Jurkat, Clone E6-1 (cell line): Measurements from ENCODE around the gene WDR59. TPM values are rescaled to one million over a fixed set of nuclear protein-coding genes. Genes with fewer than 3 reads are reported as not detected.
"Not testable (repeated sequence)": the region's sequence is repeated elsewhere in the genome, so short reads cannot be mapped to it uniquely, and the experiment has no call there.

ENCODE experiments used
- DNase-seq: peaks from one replicate; pipeline ENCODE4 v3.0.0-alpha.2; 2011; ENCODE audit warnings: low read depth, low spot score
- H3K4me3 ChIP-seq: 2 replicates; pipeline ENCODE4 v1.5.1; 2011; ENCODE audit warnings: mild to moderate bottlenecking, low read length, control low read depth, moderate library complexity
- polyA plus RNA-seq: library from polyadenylated mRNA; unstranded; fragments of >200 nt; gene quantifications from one replicate; pipeline ENCODE4 v1.2.1, GENCODE V29; 2012; ENCODE audit warnings: missing spikeins; ENCODE audit not compliant: insufficient read length, insufficient read depth

WDR59 gene
- polyA plus RNA-seq = 97.9 TPM

GRCh38 chr16:74984529-74985296, at the start of gene WDR59:
TSS of gene WDR59 (minus strand) at chr16:74985123. CDS start at chr16:74985017, 106 bp downstream.
- peak within 1 kb of the TSS; percentile 96 for H3K4me3 ChIP-seq
- peak; percentile 99 for DNase-seq

- no peak for DNase-seq
- no peak overlapping the region for H3K4me3 ChIP-seq
These were observed 47.7 kb upstream of the WDR59 start for GRCh38 chr16:75032655-75033054.

GRCh38 chr16:75029854-75030253, 44.9 kb upstream of the WDR59 start:
- DNase-seq = no peak

GRCh38 chr16:75028544-75029135, 43.7 kb upstream of the WDR59 start:
- no peak for DNase-seq

More at GRCh38 chr16:75029854-75030253, 44.9 kb upstream of the WDR59 start:
- H3K4me3 ChIP-seq = no peak overlapping the region

GRCh38 chr16:75027520-75028300, 42.8 kb upstream of the WDR59 start:
- H3K4me3 ChIP-seq = no peak overlapping the region
- no peak for DNase-seq

More at GRCh38 chr16:75028544-75029135, 43.7 kb upstream of the WDR59 start:
- H3K4me3 ChIP-seq = no peak overlapping the region

- no peak for DNase-seq
- H3K4me3 ChIP-seq = no peak overlapping the region
These were observed 42.0 kb upstream of the WDR59 start for GRCh38 chr16:75026892-75027391.

- DNase-seq = not testable (repeated sequence)
These were observed 41.4 kb upstream of the WDR59 start for GRCh38 chr16:75026239-75026891.

GRCh38 chr16:75025761-75026160, 40.8 kb upstream of the WDR59 start:
- no peak for DNase-seq
- no peak overlapping the region for H3K4me3 ChIP-seq

More at GRCh38 chr16:75026239-75026891, 41.4 kb upstream of the WDR59 start:
- not testable (repeated sequence) for H3K4me3 ChIP-seq

GRCh38 chr16:75024594-75024993, 39.7 kb upstream of the WDR59 start:
- H3K4me3 ChIP-seq = no peak overlapping the region
- peak; percentile 54 for DNase-seq

GRCh38 chr16:75024182-75024581, 39.3 kb upstream of the WDR59 start:
- DNase-seq = no peak
- H3K4me3 ChIP-seq = no peak overlapping the region

GRCh38 chr16:75023009-75023408, 38.1 kb upstream of the WDR59 start:
- no peak for DNase-seq
- H3K4me3 ChIP-seq = no peak overlapping the region

GRCh38 chr16:75022567-75022966, 37.6 kb upstream of the WDR59 start:
- no peak for DNase-seq
- no peak overlapping the region for H3K4me3 ChIP-seq

- no peak overlapping the region for H3K4me3 ChIP-seq
- DNase-seq = no peak
These were observed 36.5 kb upstream of the WDR59 start for GRCh38 chr16:75021410-75021809.

- no peak for DNase-seq
- H3K4me3 ChIP-seq = no peak overlapping the region
These were observed 34.7 kb upstream of the WDR59 start for GRCh38 chr16:75019586-75019985.

- no peak overlapping the region for H3K4me3 ChIP-seq
- no peak for DNase-seq
These were observed 34.1 kb upstream of the WDR59 start for GRCh38 chr16:75019007-75019406.

GRCh38 chr16:75017670-75018525, 33.0 kb upstream of the WDR59 start:
- no peak for DNase-seq
- H3K4me3 ChIP-seq = no peak overlapping the region

GRCh38 chr16:75016451-75017081, 31.6 kb upstream of the WDR59 start:
- DNase-seq, H3K4me3 ChIP-seq: not testable (repeated sequence)

GRCh38 chr16:75014318-75014717, 29.4 kb upstream of the WDR59 start:
- no peak for DNase-seq
- no peak overlapping the region for H3K4me3 ChIP-seq
